ENCODE results near the gene TOP2B.

Gene TOP2B

GRCh38 chr3:25557694-25558093 lies 107.0 kb downstream of the TOP2B start:
- Histone ChIP-seq H3K36me3 (ENCODE audit: control insufficient read depth, insufficient read depth, low read length) (no peaks in the 10 kb centered on the region), H3K27ac (ENCODE audit: low read depth, low read length) (no peak overlapping the region), H3K4me3 (ENCODE audit: low read depth, low read length) (no peak overlapping the region), H3K4me1 (ENCODE audit: control insufficient read depth, insufficient read depth, low read length) (no peaks in the 10 kb centered on the region), H3K9ac (ENCODE audit: low read depth, low read length) (no peak overlapping the region), H3K9me3 (ENCODE audit: control insufficient read depth, insufficient read depth, low read length) (no peaks in the 10 kb centered on the region), H3K27me3 (ENCODE audit: control insufficient read depth, insufficient read depth, low read length) (no peaks in the 10 kb centered on the region)

GRCh38 chr3:25556447-25556846 lies 108.3 kb downstream of the TOP2B start:
- Histone ChIP-seq H3K27ac (ENCODE audit: low read depth, low read length) (no peak overlapping the region), H3K36me3 (ENCODE audit: control insufficient read depth, insufficient read depth, low read length) (no peaks in the 10 kb centered on the region), H3K4me3 (ENCODE audit: low read depth, low read length) (no peak overlapping the region), H3K4me1 (ENCODE audit: control insufficient read depth, insufficient read depth, low read length) (no peaks in the 10 kb centered on the region), H3K27me3 (ENCODE audit: control insufficient read depth, insufficient read depth, low read length) (no peaks in the 10 kb centered on the region), H3K9me3 (ENCODE audit: control insufficient read depth, insufficient read depth, low read length) (no peaks in the 10 kb centered on the region), H3K9ac (ENCODE audit: low read depth, low read length) (no peak overlapping the region)

- H3K27ac ChIP-seq (ENCODE audit: low read depth, low read length): no peak overlapping the region
- H3K36me3 ChIP-seq (ENCODE audit: control insufficient read depth, insufficient read depth, low read length): no peaks in the 10 kb centered on the region
- no peaks in the 10 kb centered on the region for H3K4me1 ChIP-seq (ENCODE audit: control insufficient read depth, insufficient read depth, low read length)
- no peak overlapping the region for H3K9ac ChIP-seq (ENCODE audit: low read depth, low read length)
- H3K4me3 ChIP-seq (ENCODE audit: low read depth, low read length): no peak overlapping the region
- H3K27me3 ChIP-seq (ENCODE audit: control insufficient read depth, insufficient read depth, low read length): no peaks in the 10 kb centered on the region
- no peaks in the 10 kb centered on the region for H3K9me3 ChIP-seq (ENCODE audit: control insufficient read depth, insufficient read depth, low read length)
These were observed 108.8 kb downstream of the TOP2B start for GRCh38 chr3:25555695-25556437.

GRCh38 chr3:25554376-25554775 lies 110.3 kb downstream of the TOP2B start:
- H3K27ac ChIP-seq (ENCODE audit: low read depth, low read length): no peak overlapping the region
- H3K4me1 ChIP-seq (ENCODE audit: control insufficient read depth, insufficient read depth, low read length): no peaks in the 10 kb centered on the region
- H3K9ac ChIP-seq (ENCODE audit: low read depth, low read length): no peak overlapping the region
- no peaks in the 10 kb centered on the region for H3K36me3 ChIP-seq (ENCODE audit: control insufficient read depth, insufficient read depth, low read length)
- no peaks in the 10 kb centered on the region for H3K9me3 ChIP-seq (ENCODE audit: control insufficient read depth, insufficient read depth, low read length)
- no peak overlapping the region for H3K4me3 ChIP-seq (ENCODE audit: low read depth, low read length)
- H3K27me3 ChIP-seq (ENCODE audit: control insufficient read depth, insufficient read depth, low read length): no peaks in the 10 kb centered on the region

GRCh38 chr3:25552251-25552650 lies 112.5 kb downstream of the TOP2B start:
- no peaks in the 10 kb centered on the region for H3K36me3 ChIP-seq (ENCODE audit: control insufficient read depth, insufficient read depth, low read length)
- H3K9ac ChIP-seq (ENCODE audit: low read depth, low read length): no peak overlapping the region
- H3K9me3 ChIP-seq (ENCODE audit: control insufficient read depth, insufficient read depth, low read length): no peaks in the 10 kb centered on the region
- no peaks in the 10 kb centered on the region for H3K4me1 ChIP-seq (ENCODE audit: control insufficient read depth, insufficient read depth, low read length)
- H3K27ac ChIP-seq (ENCODE audit: low read depth, low read length): no peak overlapping the region
- H3K4me3 ChIP-seq (ENCODE audit: low read depth, low read length): no peak overlapping the region
- H3K27me3 ChIP-seq (ENCODE audit: control insufficient read depth, insufficient read depth, low read length): no peaks in the 10 kb centered on the region

- Histone ChIP-seq H3K9me3 (ENCODE audit: control insufficient read depth, insufficient read depth, low read length) (no peaks in the 10 kb centered on the region), H3K27me3 (ENCODE audit: control insufficient read depth, insufficient read depth, low read length) (no peaks in the 10 kb centered on the region), H3K9ac (ENCODE audit: low read depth, low read length) (no peak overlapping the region), H3K4me1 (ENCODE audit: control insufficient read depth, insufficient read depth, low read length) (no peaks in the 10 kb centered on the region), H3K36me3 (ENCODE audit: control insufficient read depth, insufficient read depth, low read length) (no peaks in the 10 kb centered on the region), H3K27ac (ENCODE audit: low read depth, low read length) (no peak overlapping the region), H3K4me3 (ENCODE audit: low read depth, low read length) (no peak overlapping the region)
These were observed 115.9 kb downstream of the TOP2B start for GRCh38 chr3:25548836-25549235.

- H3K4me1 ChIP-seq (ENCODE audit: control insufficient read depth, insufficient read depth, low read length): no peaks in the 10 kb centered on the region
- H3K4me3 ChIP-seq (ENCODE audit: low read depth, low read length): no peak overlapping the region
- H3K27me3 ChIP-seq (ENCODE audit: control insufficient read depth, insufficient read depth, low read length): no peaks in the 10 kb centered on the region
- H3K27ac ChIP-seq (ENCODE audit: low read depth, low read length): no peak overlapping the region
- no peak overlapping the region for H3K9ac ChIP-seq (ENCODE audit: low read depth, low read length)
- no peaks in the 10 kb centered on the region for H3K9me3 ChIP-seq (ENCODE audit: control insufficient read depth, insufficient read depth, low read length)
- H3K36me3 ChIP-seq (ENCODE audit: control insufficient read depth, insufficient read depth, low read length): no peaks in the 10 kb centered on the region
These were observed 116.6 kb downstream of the TOP2B start for GRCh38 chr3:25547943-25548674.

All from HUES48 (cell line).